ENCODE data around the gene FBN1.

FBN1 gene

DNA sequence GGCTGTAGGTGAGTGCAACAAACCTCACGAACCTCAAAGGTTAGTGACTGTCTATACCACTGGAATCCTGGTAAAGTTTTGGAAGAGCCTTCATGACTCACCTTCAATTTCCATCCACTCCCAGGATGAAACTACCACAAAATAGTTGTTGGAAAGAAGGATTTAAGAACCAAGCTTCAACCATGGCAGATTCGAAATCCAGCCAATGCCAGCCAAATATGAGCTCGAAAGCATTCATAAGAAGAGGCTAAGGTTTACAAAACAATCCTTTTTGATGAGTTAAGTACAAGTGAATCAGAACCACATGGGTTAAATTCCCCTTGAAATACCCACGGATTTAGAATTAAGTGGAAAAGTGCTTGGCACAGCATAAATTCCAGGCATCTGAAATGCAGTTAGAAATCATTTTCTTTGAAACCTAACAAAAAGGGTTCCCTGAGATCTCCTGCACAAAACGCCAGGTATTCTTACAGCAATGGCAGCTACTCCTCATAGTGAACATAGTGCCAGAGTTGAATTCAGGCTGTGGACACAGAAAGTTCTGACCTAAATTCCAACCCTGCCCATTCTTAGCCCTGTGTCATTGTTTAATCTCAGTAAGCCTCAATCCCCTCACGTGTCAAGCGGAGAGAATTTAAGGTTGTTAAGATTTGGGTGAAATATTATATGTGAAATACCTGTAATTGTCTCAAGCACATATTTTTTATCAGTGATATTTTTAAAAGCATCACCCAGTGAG is 89.2 kb downstream of the FBN1 start:
- in situ Hi-C loops (cut with HindIII; ENCODE audit: low sequenced_read_pairs) = no loop called here

- in situ Hi-C loops (cut with HindIII; ENCODE audit: low sequenced_read_pairs) = no loop called here
Measured at GRCh38 chr15:48555241-48555881, 90.1 kb downstream of the FBN1 start.

GRCh38 chr15:48554112-48554511 is 91.4 kb downstream of the FBN1 start:
- in situ Hi-C loops (cut with HindIII; ENCODE audit: low sequenced_read_pairs) = no loop called here

GRCh38 chr15:48553559-48553958 is 92.0 kb downstream of the FBN1 start:
- in situ Hi-C loops (cut with HindIII; ENCODE audit: low sequenced_read_pairs) = no loop called here

GRCh38 chr15:48550822-48551525 is 94.5 kb downstream of the FBN1 start:
- in situ Hi-C loops (cut with HindIII; ENCODE audit: low sequenced_read_pairs) = no loop called here

DNA sequence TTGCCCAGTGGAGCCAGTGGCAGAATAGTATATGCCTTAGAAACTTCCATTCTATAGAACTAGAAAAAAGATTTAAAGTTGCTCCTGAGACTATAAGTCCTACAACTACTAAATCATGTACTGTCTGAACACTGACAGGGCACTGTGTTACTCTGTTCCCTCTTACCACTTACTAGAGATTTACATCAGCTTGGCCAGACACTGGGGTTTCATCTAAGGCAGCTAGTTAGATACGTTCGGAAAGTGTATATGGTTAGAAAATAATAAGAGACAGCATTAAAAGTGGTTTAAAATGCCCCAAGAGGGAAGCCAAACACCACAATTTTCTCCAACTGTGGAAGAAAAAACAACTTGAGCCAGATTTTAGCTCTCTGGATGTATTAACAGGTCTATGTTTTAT is 97.1 kb downstream of the FBN1 start:
- in situ Hi-C loops (cut with HindIII; ENCODE audit: low sequenced_read_pairs) = no loop called here

DNA sequence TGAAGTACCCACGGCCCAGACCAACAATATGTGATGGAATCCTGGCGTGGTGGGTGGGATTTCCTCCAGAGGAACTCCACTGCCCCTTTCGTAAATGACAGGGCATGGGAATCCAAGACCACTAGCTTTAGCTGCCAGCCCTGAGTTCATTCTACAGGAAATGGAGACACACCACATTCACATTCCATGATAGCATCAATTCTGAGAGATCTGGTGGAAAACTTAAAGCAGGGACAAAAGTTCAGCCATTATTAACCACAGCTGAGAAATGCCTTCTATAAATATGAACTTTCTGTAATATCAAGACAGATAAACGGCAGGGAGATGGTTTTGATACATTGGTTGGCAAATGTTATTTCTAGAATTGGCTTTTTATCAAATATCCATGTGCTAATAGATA is 98.2 kb downstream of the FBN1 start:
- in situ Hi-C loops (cut with HindIII; ENCODE audit: low sequenced_read_pairs) = no loop called here

DNA sequence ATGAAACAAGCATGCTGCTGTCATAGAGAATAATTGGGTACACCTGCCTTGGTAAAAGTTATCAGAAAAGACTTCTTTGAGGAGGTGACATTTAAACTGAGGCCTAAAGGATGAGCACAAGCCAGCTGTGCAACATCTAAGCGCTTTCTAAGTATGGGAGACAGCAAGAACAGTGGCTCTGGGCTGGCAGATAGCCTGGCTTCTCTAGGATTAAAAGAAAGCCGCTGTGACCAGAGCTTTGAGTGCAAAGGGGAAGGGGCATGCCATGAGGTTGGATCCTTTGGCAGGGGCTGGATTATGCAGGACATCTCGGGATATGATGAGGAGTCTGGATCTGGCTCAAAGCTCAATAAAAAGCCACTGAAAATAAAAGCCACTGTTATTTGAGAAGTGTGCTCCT is 99.2 kb downstream of the FBN1 start:
- in situ Hi-C loops (cut with HindIII; ENCODE audit: low sequenced_read_pairs) = no loop called here

- in situ Hi-C loops (cut with HindIII; ENCODE audit: low sequenced_read_pairs) = no loop called here
Measured at GRCh38 chr15:48544778-48545177, 100.7 kb downstream of the FBN1 start.

GRCh38 chr15:48541341-48542278 is 103.9 kb downstream of the FBN1 start:
- in situ Hi-C loops (cut with HindIII; ENCODE audit: low sequenced_read_pairs) = no loop called here

DNA sequence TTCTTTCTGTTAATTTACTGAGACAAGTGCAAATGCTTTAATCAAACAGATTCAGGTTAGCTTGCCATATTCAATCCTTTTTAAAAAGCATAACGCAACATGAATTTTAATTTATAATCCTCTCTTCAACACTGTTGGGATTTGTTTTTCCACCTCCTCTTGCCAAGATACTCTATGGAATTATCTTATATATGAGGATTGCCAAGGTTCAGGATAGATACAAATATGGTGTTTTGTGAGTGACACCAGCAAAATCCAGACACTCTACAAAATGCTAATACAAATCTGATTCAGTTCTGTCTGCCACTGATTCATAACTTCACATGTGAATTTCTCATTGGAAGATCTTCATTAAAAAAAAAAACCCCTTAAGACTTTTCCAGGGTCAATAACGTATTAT is 104.8 kb downstream of the FBN1 start:
- in situ Hi-C loops (cut with HindIII; ENCODE audit: low sequenced_read_pairs) = no loop called here

DNA sequence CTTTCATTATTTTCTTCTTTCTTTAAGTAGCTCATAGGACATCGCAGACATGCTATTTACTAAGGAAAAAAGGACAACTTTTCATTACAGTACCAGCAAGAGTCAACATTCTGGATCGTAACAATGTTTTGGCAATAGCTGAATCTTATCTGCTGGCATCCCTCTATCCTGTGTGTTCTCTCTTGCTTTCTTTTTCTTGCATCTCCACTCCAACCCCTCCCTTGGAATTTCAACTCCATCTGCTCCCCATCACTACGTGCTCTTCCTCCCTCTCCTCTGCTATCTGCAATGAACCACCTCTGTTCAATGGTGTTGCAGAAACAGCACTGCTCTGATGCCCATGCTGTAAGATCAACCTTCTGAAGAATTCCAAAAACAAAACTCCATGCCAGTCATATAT is 106.6 kb downstream of the FBN1 start:
- in situ Hi-C loops (cut with HindIII; ENCODE audit: low sequenced_read_pairs) = no loop called here

DNA sequence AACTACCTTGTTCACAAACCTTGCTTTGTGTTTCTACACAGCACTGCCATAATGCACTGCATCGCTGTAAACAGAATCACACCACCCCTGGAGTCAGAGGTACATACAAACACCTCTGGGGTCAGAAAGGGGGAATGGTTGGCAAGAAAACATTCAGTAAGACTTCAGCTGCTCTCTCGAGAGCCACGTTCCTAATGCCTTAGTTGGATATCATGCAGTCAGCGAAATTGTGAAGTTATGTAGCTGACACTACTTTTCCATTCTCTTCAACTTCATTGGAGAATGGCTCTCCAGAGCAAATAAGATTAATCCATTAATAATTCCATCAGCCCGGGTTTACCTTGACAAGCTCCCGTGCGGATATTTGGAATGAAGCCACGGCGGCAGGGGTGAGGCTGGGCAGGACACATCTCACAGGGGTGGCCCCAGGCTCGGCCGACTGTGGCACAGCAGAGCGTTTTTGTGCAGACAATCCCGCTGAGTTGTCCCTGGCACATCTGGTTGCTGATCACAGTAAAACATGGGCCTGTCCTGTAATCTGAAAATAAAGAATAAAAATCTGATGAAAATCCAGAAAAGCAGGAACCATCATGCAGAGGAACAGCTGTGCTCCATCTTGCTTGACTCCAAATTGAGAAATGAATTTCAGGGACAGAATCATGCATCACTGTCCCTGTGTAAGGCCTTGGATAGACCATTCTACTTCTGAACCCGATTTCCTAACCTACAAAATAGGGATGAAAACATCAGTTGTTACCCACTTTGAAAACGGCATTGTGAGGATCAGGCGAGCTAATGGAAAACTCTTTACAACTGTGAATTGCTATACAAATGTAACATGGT is 108.0 kb downstream of the FBN1 start:
- in situ Hi-C loops (cut with HindIII; ENCODE audit: low sequenced_read_pairs) = no loop called here

DNA sequence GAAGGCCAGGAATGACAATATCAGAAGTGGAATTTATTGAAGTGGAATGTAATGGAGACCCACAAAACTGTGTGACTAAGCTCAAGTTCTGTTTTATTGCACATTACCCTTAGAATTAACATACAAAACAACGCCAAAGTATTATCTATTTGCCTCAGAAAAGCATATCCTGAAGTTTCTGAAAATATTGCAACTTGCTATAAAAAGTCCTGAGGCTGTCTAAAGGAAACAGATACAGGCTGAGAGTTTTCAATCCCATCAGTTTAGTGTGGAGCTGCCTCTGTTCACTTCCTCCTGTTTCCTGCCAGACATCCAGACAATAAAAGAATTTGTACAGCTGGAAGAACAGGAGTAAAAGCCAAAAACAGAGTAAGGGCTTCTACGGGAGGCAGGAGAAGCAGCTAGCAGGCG is 108.8 kb downstream of the FBN1 start:
- in situ Hi-C loops (cut with HindIII; ENCODE audit: low sequenced_read_pairs) = no loop called here

- in situ Hi-C loops (cut with HindIII; ENCODE audit: low sequenced_read_pairs) = no loop called here
Measured at GRCh38 chr15:48533982-48534381, 111.5 kb downstream of the FBN1 start.

GRCh38 chr15:48532946-48533345 is 112.6 kb downstream of the FBN1 start:
- in situ Hi-C loops (cut with HindIII; ENCODE audit: low sequenced_read_pairs) = no loop called here

- in situ Hi-C loops (cut with HindIII; ENCODE audit: low sequenced_read_pairs) = no loop called here
Measured at GRCh38 chr15:48530528-48530927, 115.0 kb downstream of the FBN1 start.

DNA sequence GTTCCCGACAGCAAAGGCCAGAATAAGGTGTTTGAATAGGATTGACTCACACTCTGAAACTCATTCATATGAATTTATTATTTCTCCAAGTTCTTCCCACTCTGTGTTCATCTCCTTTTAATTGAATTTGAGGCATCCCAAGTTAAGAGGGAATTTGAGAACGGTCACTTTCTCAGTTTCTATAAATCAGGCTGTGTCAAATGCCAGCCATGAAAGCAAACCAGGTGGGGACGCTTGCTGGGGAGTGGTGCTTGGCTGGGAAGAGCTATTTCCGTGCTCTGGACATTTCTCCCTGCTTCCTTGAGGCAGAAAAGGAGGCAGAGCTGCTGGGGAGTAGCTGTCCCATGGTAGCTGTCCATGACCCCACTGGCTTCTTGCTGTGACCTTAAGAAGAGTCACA is 116.6 kb downstream of the FBN1 start:
- in situ Hi-C loops (cut with HindIII; ENCODE audit: low sequenced_read_pairs) = no loop called here

DNA sequence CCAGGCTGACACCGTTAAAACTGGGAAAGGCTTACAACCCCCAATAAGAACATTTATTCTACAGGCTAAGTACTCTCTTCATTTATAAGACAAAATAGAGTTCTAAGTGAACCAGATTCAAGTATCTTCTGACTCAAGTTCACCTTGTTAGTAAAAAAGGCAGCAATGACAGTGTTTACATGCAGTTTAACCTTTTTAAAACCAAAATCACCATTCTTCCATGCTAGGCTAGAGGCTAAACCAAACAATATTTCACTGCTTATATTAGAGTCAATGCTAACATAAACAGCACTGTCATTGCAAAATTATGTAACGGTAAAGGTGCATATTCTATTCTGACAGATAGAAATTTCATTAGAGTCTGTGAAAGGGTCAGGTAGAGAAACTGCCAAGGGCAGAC is 118.0 kb downstream of the FBN1 start:
- in situ Hi-C loops (cut with HindIII; ENCODE audit: low sequenced_read_pairs) = no loop called here

DNA sequence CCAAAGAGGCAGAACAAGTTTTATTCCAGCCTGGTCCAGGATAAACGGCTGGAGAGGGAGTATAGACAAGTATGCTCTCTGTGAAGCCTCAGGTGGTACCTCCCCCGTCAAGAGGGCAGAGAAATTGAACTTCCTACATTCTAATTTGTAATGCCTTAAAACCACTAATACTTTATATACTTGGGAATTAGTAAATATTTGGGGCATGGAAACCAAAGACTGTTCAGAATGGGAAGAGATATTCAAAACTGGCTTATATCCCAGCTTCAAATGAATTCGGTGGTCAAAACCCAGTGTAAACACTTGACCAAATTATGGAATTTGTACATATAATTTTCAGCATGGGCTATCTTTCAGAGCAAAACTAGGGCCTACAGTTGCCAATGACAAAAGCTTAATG is 122.6 kb downstream of the FBN1 start:
- in situ Hi-C loops (cut with HindIII; ENCODE audit: low sequenced_read_pairs) = no loop called here
